HepG2 (cell line): ENCODE measurements around the gene HSD3B7. TPM values are rescaled to one million over a fixed set of nuclear protein-coding genes. Genes with fewer than 3 reads are reported as not detected.

ENCODE experiments used
- ARID3A ChIP-seq: IDR thresholded peaks from 2 replicates; pipeline ENCODE4 v1.6.1; 2012; ENCODE audit warnings: low read depth, low read length, improper control_type of control experiment
- ATF7 ChIP-seq, 2 experiments: fragments of 450-650 bp in 1 of 2; sonication (generic) in 1 of 2; formaldehyde crosslinking in 1 of 2; IDR thresholded peaks; 2 replicates each; pipeline versions ENCODE4 v1.4.0 to v1.6.1; 2016 to 2020; ENCODE audit warnings: antibody characterized with exemption in 1 of 2, mild to moderate bottlenecking in 1 of 2, missing genetic modification reagents in 1 of 2
- FUBP1 ChIP-seq: sonication (generic); formaldehyde crosslinking; IDR thresholded peaks from 2 replicates; pipeline ENCODE4 v1.5.1; 2020; ENCODE audit warnings: missing genetic modification reagents, mild to moderate bottlenecking, borderline replicate concordance
- GPN1 ChIP-seq: sonication (generic); formaldehyde crosslinking; IDR thresholded peaks from 2 replicates; pipeline ENCODE4 v1.5.1; 2020; ENCODE audit warnings: missing genetic modification reagents, borderline replicate concordance
- IRF1 ChIP-seq: sonication (generic); formaldehyde crosslinking; IDR thresholded peaks from 2 replicates; pipeline ENCODE4 v1.4.0; 2020; ENCODE audit warnings: low read depth, mild to moderate bottlenecking, missing genetic modification reagents
- MAFG ChIP-seq: sonication (generic); formaldehyde crosslinking; IDR thresholded peaks from 2 replicates; pipeline ENCODE4 v1.5.1; 2020; ENCODE audit warnings: mild to moderate bottlenecking, missing genetic modification reagents
- MLLT10 ChIP-seq: sonication (generic); formaldehyde crosslinking; IDR thresholded peaks from 2 replicates; pipeline ENCODE4 v1.4.0; 2020; ENCODE audit warnings: missing genetic modification reagents
- NFKBIZ ChIP-seq: IDR thresholded peaks from 2 replicates; pipeline ENCODE4 v1.6.1; 2018; ENCODE audit warnings: missing genetic modification reagents, missing compliant biosample characterization
- POLR2AphosphoS5 ChIP-seq: IDR thresholded peaks from 2 replicates; pipeline ENCODE4 v1.6.1; 2012; ENCODE audit warnings: low read depth, low read length
- PRDM4 ChIP-seq: sonication (generic); formaldehyde crosslinking; IDR thresholded peaks from 2 replicates; pipeline ENCODE4 v1.9.0; 2021; ENCODE audit warnings: missing genetic modification reagents, borderline replicate concordance
- SATB2 ChIP-seq: sonication (generic); formaldehyde crosslinking; IDR thresholded peaks from 2 replicates; pipeline ENCODE4 v1.5.0; 2020; ENCODE audit warnings: missing genetic modification reagents
- SNAPC2 ChIP-seq: sonication (generic); formaldehyde crosslinking; IDR thresholded peaks from 2 replicates; pipeline ENCODE4 v1.8.1; 2022; ENCODE audit warnings: mild to moderate bottlenecking, missing genetic modification reagents
- TIGD3 ChIP-seq: sonication (generic); formaldehyde crosslinking; IDR thresholded peaks from 2 replicates; pipeline ENCODE4 v1.5.1; 2020; ENCODE audit warnings: mild to moderate bottlenecking, missing genetic modification reagents, borderline replicate concordance
- ZFP62 ChIP-seq: sonication (generic); formaldehyde crosslinking; IDR thresholded peaks from 2 replicates; pipeline ENCODE4 v1.4.0; 2020; ENCODE audit warnings: missing genetic modification reagents
- ZNF274 ChIP-seq: sonication (generic); formaldehyde crosslinking; IDR thresholded peaks from 2 replicates; pipeline ENCODE4 v1.5.1; 2020; ENCODE audit warnings: mild to moderate bottlenecking, missing genetic modification reagents
- ZNF556 ChIP-seq: sonication (generic); formaldehyde crosslinking; IDR thresholded peaks from 2 replicates; pipeline ENCODE4 v1.4.0; 2020; ENCODE audit warnings: mild to moderate bottlenecking, missing genetic modification reagents, borderline replicate concordance
- ZNF616 ChIP-seq: sonication (generic); formaldehyde crosslinking; IDR thresholded peaks from 2 replicates; pipeline ENCODE4 v1.5.0; 2020; ENCODE audit warnings: low read depth, mild to moderate bottlenecking, missing genetic modification reagents
- ZNF747 ChIP-seq: sonication (generic); formaldehyde crosslinking; IDR thresholded peaks from 2 replicates; pipeline ENCODE4 v1.8.1; 2023; ENCODE audit warnings: missing genetic modification reagents, mild to moderate bottlenecking, borderline replicate concordance
- ZNF777 ChIP-seq: sonication (generic); formaldehyde crosslinking; IDR thresholded peaks from 2 replicates; pipeline ENCODE4 v1.4.0; 2020; ENCODE audit warnings: missing genetic modification reagents
- ZSCAN9 ChIP-seq: IDR thresholded peaks from 2 replicates; pipeline ENCODE4 v1.6.1; 2016; ENCODE audit warnings: borderline replicate concordance
- polyA plus RNA-seq, 8 experiments: library from polyadenylated mRNA; depleted of rRNA in 3 of 8; stranded (reverse) in 7 of 8; unstranded in 1 of 8; fragments of >200 nt; fragmentation: Illumina TruSeq in 4 of 8; extraction: Trizol in 4 of 8; gene quantifications; 2 replicates each; pipeline versions ENCODE4 v1.2.1 to v1.2.3, GENCODE V29; 2011 to 2016; ENCODE audit warnings: low read depth in 4 of 8, missing spikeins in 1 of 8, mixed read lengths in 1 of 8; ENCODE audit not compliant: insufficient read depth in 1 of 8
- total RNA-seq, 5 experiments: library from RNA; depleted of rRNA; stranded (reverse); fragments of >200 nt; fragmentation: Illumina TruSeq; extraction: Trizol; gene quantifications; 2 replicates each; pipeline ENCODE4 v1.2.3, GENCODE V29; 2016; ENCODE audit warnings: low read depth in 1 of 5

The HSD3B7 gene
- total and polyA plus RNA-seq, 2 of the 13 experiments (the other 11 are each of a cell fraction or from before 2014, with no cell fraction given): 32.9 to 69.7 TPM

- no peak for TF ChIP-seq FUBP1
- TF ChIP-seq ZNF616 (CRISPR knock-in tag): no peak
- TF ChIP-seq ZNF777 (CRISPR knock-in tag): peak; percentile 64
- no peak for TF ChIP-seq PRDM4
- TF ChIP-seq IRF1 (CRISPR knock-in tag): no peak
- TF ChIP-seq SATB2: no peak
- peak; percentile 53 for TF ChIP-seq POLR2AphosphoS5
- TF ChIP-seq TIGD3 (CRISPR knock-in tag): no peak
- no peak for TF ChIP-seq ATF7 (IDR thresholded peaks at IDR 0.05)
- no peak for TF ChIP-seq ATF7 (CRISPR knock-in tag; IDR thresholded peaks at IDR 0.05)
- no peak for TF ChIP-seq GPN1
- no peak for TF ChIP-seq SNAPC2 (CRISPR knock-in tag)
- peak; percentile 18; the same call in 1 of the 2 replicates for TF ChIP-seq ZNF274 (CRISPR knock-in tag)
- TF ChIP-seq ZNF556 (CRISPR knock-in tag): no peak
- no peak for TF ChIP-seq ZFP62
- TF ChIP-seq MAFG (CRISPR knock-in tag): no peak
- TF ChIP-seq ARID3A: no peak; the same call in 1 of the 2 replicates
- TF ChIP-seq ZSCAN9: peak; percentile 31; the same call in 1 of the 2 replicates
- TF ChIP-seq ZNF747 (CRISPR knock-in tag): peak; percentile 61; the same call in 1 of the 2 replicates
- no peak for TF ChIP-seq MLLT10 (CRISPR knock-in tag)
- no peak for TF ChIP-seq NFKBIZ (CRISPR knock-in tag)
Observed at GRCh38 chr16:30956601-30957455, 28.2 kb upstream of the HSD3B7 start (continued).
